HG03575 (cell line): ENCODE measurements around the gene TSPAN18.

Source experiments
- ATAC-seq: cut with Tn5 transposase; IDR thresholded peaks from one replicate; pipeline ENCODE4 v1.9.1; 2021; ENCODE audit not compliant: unreplicated experiment, insufficient number of reproducible peaks, low FRiP score; ENCODE audit errors: extremely low read depth

Gene TSPAN18

DNA sequence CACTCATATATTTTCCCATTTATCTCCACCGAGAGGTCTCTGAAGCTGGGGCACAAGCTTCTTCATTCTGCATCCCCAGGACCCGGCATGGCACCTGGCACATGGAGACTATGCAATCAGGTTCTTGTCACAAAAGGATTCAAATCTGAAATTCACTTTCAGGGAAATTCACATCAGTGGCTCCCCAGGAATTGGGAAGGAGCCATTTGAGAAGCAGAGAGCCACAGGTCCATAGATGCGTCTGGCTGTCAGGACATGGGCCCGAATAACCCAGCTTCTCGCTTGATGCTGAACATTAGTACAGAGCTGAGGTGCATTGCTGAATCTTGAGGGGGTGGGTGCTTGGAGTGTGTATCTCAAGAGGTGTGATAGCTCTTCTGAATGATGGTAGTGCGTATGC lies 82.5 kb downstream of the TSPAN18 start:
- ATAC-seq, result no peak

- ATAC-seq, result no peak
Measured at GRCh38 chr11:44811841-44812448, 85.2 kb downstream of the TSPAN18 start.

DNA sequence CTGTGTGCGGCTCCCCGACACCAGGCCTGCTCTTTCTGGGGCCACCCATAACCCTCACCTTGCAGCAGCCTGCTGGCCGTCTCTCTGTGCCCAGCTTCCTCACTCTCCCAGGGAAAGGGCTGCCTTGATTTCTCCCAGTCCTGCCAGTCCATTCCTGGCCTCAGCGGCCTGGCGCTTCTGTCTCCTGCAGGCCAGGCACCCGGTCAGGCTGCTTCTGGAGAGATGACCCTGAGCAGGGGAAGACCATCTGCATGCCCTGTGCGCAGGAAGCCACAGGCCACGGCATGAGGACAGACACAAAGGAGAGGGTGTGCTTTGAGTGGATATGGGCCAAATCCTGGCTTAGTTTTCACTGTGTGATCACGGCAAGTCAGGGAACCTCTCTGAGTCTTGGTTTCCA lies 86.2 kb downstream of the TSPAN18 start:
- no peak for ATAC-seq

- ATAC-seq, result no peak
Measured at GRCh38 chr11:44813401-44813800, 86.6 kb downstream of the TSPAN18 start.

DNA sequence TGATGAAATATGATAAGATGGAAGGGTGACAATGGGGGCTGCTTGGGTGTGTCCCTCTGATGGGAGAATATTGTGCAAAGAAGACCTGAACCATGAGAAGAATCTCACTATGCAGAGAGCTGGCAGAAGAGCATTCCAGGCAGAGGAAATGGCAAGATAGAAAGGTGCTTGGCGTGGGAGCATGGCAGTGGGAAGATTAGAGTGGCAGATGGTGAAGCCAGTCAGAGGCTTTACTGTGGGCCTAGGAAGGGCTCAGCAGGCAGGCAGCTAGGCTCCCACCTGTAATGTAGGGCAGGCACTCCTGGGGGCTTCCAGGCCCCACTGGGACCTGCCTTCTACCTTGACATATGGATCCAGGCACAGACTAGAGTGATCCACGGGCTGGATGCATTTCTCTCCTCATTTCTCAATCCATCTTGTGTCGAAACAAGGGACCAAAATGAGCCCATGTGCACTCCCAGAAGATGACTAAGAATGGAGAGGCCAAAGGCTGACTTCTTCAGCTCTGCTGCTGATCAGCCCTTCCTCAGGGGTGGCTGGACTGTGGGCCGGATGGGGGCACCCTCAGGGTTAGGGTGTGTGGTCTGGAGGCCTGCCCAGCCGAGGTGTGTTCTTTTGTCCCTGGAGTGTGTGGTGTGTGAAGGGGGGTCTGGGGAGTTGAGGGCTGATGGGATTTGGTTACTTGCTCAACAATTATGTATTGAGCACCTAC lies 88.3 kb downstream of the TSPAN18 start:
- ATAC-seq, result no peak

DNA sequence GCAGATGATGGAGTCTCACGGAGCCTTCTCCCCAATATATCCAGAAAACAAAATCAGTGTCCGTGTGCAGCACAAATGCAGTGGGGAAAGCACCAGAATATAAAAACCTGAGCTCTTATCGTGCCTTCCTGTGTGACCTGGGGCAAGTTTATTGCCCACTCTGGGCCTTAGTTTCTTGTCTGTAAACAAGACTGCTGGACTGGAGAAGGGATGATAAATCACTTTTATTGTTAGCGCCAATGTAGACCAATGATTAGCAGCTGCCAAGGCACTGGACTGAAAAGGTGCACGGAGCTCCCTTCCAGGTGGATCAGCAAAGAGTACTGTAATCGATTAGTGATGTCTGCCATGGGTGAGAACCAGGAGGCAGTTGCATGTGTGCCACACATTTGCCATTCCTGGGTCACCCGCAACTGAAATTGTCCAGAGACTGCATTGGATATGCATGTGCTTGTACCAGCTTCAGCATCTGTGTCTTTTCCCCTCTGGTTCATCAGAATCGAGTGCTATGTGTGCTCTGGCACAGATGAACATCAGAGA lies 89.2 kb downstream of the TSPAN18 start:
- ATAC-seq, result no peak

DNA sequence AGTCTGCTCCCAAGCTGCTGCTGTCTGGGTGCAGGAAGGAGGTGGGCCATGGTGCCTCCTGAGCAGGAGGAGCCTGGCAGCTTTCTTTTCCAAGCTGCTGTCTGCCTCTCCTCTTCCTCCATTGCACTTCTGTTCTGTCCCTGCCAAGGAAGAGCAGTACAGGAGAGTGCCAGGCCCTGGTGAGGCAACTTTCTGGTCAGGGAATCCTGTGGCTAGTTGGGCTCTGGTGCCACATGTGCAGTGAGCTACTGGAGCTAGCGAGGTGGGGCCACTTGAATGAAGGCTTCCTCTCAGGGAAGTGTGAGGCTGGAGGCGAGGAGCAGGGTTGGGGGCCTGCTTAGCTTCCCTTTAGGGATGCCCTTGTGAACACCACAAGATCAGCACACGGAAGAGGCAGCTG lies 90.0 kb downstream of the TSPAN18 start:
- ATAC-seq, result no peak

DNA sequence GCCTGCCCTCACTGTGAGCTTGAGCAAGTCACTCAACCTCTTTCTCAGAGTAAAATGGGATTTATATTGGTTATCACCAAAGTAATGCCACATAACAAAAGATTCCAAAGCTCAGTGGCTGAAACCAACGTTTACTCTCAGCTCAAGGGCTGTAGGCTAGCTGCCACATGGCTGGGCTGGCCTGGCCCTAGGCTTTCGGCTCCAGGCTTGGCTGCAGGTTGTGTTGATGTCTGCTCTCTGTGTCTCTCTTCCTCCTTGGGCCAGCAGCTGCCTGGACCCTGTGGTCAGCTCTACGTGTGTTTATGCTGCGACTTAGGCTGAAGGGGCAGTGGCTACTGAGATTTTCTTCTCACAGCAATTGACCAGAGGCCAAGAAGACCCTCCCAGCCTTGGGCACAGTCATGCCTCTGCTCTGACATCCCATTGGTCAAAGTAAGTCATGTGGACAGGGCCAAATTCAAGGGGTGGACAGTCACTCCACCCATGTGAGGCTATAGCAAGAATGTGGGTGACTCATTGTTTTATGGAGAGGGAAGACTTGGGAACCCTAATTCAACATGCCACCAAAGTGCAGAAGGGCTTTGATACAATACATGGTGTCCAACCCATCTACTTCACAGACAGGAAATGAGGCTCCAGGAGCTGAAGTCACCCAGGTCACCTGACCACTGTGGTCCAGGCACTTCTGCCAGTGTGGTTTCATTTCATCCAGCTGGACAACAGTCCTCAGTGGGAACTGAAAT lies 90.6 kb downstream of the TSPAN18 start:
- ATAC-seq, result no peak

- ATAC-seq, result no peak
Measured at GRCh38 chr11:44818110-44818509, 91.3 kb downstream of the TSPAN18 start.

GRCh38 chr11:44819346-44819745 lies 92.6 kb downstream of the TSPAN18 start:
- ATAC-seq, result no peak

GRCh38 chr11:44822369-44822768 lies 95.6 kb downstream of the TSPAN18 start:
- ATAC-seq, result no peak

DNA sequence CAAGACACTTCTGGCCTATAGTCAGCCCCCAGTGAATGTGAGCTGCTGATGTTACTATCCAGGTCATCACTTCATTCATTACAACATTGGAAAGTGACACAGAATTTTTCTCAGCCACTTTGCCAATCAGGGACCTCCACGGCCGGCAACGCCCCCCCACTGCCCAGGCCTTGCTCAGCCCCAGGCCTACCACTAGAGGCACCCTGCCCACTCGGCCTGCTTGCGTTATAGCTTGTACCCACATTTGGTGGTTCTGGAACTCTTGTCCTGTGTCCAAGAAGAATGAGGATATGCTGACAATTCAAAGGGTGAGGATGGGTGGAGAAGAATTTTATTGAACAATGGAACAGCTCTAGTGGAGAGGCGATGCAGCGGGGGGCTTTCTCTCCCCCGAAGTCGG lies 96.2 kb downstream of the TSPAN18 start:
- no peak for ATAC-seq

- ATAC-seq, result no peak
Measured at GRCh38 chr11:44823868-44824267, 97.1 kb downstream of the TSPAN18 start.

- no peak for ATAC-seq
Measured at GRCh38 chr11:44824300-44824704, 97.5 kb downstream of the TSPAN18 start.

DNA sequence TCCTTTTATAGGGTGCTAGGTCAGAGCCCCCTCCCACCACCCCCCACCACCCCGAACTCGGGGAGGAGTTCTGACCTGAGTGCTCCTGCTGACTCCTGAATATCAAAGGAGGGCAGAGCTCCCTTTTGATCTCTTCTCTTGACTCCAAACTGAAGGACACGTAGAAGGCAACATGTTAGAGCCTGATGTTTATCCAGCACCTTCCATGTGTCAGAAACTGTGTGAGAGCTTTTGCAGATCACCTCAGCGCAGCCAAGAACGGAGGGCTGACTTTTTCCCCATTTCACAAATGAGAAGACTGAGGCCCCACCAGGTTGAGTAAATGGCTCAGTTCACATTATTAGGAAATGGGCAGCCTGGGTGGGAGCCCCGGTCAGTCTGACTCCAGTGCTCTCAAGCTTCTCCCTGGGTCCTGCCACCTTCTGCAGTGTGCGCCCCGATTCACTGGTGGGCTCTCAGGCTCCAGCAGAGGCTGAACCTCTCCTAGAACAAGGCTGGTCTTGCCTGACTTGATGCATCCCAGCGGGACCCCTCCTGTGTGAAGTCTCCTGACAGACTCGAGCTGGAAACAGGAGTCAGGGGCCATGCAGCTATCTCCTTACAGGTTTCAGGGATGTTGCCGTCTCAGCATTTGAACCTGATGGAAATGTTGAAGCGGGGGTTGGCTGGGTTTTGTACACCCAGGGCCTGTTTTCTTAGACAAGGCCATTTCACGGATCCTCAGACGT lies 98.5 kb downstream of the TSPAN18 start:
- no peak for ATAC-seq

DNA sequence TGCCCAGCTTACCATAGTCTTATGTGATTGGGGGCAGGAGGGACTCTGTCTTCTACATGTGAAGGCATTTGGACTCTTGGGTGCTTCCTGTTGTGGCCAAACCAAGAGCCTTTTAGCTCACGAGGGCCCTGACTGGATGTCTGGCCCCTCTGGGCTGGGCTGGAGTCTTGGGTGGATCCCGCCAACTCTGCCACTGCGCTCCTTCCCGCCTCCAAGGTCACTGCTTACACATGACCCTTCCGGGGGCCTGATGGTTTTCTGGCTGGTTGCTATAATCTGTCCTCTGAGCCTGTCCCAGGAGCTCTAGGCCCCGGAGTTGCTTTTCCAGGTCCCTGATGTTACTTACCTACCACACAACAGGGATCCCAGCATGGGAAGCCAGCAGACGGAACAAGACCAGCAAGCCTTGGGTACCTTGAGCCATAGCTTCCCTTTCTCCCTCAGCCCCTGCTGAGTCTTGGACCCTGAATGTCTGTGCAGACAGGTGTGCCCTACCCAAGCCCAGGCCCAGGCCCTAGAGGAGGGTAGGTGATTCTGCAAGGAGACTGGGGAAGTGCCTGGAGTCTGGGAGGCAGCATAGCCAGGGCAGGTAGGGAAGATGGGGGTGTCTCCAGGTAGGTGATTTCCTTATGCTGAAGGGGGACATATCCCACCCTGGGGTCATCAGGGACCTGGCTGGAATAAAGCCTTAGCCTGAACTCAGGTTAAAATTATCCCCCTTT lies 100.3 kb downstream of the TSPAN18 start:
- no peak for ATAC-seq

- no peak for ATAC-seq
Measured at GRCh38 chr11:44828296-44828695, 101.5 kb downstream of the TSPAN18 start.

DNA sequence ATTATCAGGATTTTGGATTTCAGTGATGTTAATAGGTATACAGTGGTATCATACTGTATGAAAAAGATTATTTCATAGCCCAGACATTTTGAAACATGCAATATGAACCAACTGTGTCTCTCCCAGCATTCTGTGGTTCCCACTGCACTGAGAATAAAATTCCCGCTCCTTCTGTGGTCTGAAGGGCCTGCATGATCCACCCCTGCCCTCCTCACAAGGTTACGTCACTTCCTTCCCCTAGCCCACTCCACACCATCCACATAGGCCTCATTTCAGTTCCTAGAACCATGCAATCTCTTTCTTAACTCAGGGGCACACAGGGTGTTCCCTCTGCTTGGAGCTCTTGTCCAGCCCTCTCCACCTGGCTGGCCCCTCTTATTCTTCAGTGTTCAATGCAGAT lies 103.1 kb downstream of the TSPAN18 start:
- ATAC-seq, result no peak
